GM19240 (cell line): ENCODE results near the gene TIPRL.
"Not testable (repeated sequence)": the region's sequence is repeated elsewhere in the genome, so short reads cannot be mapped to it uniquely, and the experiment has no call there.

ENCODE experiments used
- DNase-seq: peaks from one replicate; pipeline ENCODE4 v3.0.0; 2011; ENCODE audit warnings: low spot score; ENCODE audit not compliant: insufficient read length

The TIPRL gene

GRCh38 chr1:168159251-168159650 lies 19.5 kb upstream of the TIPRL start:
- no peak for DNase-seq

GRCh38 chr1:168159979-168160378 lies 18.8 kb upstream of the TIPRL start:
- DNase-seq, result no peak

GRCh38 chr1:168161459-168161858 lies 17.3 kb upstream of the TIPRL start:
- no peak for DNase-seq

- no peak for DNase-seq
Observed at GRCh38 chr1:168163670-168164069, 15.1 kb upstream of the TIPRL start.

GRCh38 chr1:168164771-168165170 lies 14.0 kb upstream of the TIPRL start:
- no peak for DNase-seq

GRCh38 chr1:168167806-168168205 lies 11.0 kb upstream of the TIPRL start:
- no peak for DNase-seq

- no peak for DNase-seq
Observed at GRCh38 chr1:168170564-168171508, 7.9 kb upstream of the TIPRL start.

GRCh38 chr1:168172250-168172915 lies 6.4 kb upstream of the TIPRL start:
- DNase-seq, result no peak

GRCh38 chr1:168178227-168178637 lies 530 bp upstream of the TIPRL start:
- no peak for DNase-seq

- no peak for DNase-seq
Observed at GRCh38 chr1:168179438-168180147, 831 bp downstream of the TIPRL start.

- no peak for DNase-seq
Observed at GRCh38 chr1:168180148-168180524, 1.4 kb downstream of the TIPRL start.

- DNase-seq, result not testable (repeated sequence)
Observed at GRCh38 chr1:168181063-168181720, 2.4 kb downstream of the TIPRL start.

- no peak for DNase-seq
Observed at GRCh38 chr1:168187177-168187576, 8.4 kb downstream of the TIPRL start.

GRCh38 chr1:168190403-168190802 lies 11.6 kb downstream of the TIPRL start:
- DNase-seq, result no peak

- DNase-seq, result no peak
Observed at GRCh38 chr1:168195199-168196135, 16.7 kb downstream of the TIPRL start.

GRCh38 chr1:168199056-168199455 lies 20.3 kb downstream of the TIPRL start:
- no peak for DNase-seq

GRCh38 chr1:168202941-168203654 lies 24.3 kb downstream of the TIPRL start:
- DNase-seq, result no peak

- DNase-seq, result no peak
Observed at GRCh38 chr1:168206111-168206510, 27.3 kb downstream of the TIPRL start.

- not testable (repeated sequence) for DNase-seq
Observed at GRCh38 chr1:168207673-168208072, 28.9 kb downstream of the TIPRL start.

- no peak for DNase-seq
Observed at GRCh38 chr1:168210312-168210711, 31.6 kb downstream of the TIPRL start.
